ENCODE results near the gene EVPL. TPM values are rescaled to one million over a fixed set of nuclear protein-coding genes. Genes with fewer than 3 reads are reported as not detected.

The EVPL gene
- total and polyA plus RNA-seq, 2 of the 13 experiments (the other 11 are each of a cell fraction or from before 2014, with no cell fraction given), result 2.1 to 8.2 TPM

DNA sequence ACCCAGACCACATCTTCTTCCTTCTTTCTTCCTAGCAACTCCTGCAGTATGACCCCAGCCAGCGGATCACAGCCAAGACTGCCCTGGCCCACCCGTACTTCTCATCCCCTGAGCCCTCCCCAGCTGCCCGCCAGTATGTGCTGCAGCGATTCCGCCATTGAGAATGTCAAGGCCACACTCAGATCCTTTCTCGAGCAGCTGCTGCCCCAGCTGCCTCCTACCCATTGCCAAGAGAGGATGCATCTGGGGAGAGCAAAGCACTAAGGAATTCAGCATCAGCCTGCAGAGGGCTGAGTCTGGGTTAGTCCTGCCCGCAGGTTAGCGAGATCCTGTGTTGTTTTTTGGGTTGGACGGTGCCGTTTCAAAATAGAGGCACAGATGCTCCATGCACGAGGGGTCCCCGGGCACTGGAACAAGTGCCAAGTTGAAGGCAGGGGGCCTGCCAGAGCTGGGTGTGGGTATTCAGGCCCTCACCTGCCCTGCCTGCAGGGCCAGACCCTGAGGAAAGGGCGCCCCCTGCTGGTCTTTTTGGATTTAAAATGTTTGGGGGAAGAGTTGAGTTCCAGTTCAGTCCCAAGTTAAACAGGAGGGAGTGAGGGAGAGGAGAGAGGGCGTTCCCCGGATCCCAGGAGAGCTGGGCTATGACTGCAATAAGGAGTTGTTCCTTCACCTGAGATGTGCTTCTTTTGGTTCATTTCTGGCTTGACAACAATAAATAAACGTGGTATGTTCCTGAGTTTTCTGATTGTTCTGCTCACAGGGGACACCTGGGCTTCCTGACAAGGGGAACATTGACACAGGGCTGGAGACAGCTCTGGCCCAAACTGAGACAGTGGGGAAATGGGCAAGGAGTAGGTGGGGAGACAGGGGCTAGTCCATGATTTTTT, 21.6 kb downstream of the EVPL start (continued):
- TF ChIP-seq BRD4 (CRISPR knock-in tag; IDR thresholded peaks at IDR 0.05) (peak; percentile 19; the same call in 1 of the 2 replicates), KMT2B (CRISPR knock-in tag; IDR thresholded peaks at IDR 0.05) (no peak), SPEN (CRISPR knock-in tag; IDR thresholded peaks at IDR 0.05; ENCODE audit: low read depth) (no peak), SMC3 (IDR thresholded peaks at IDR 0.05; ENCODE audit: low read length) (peak; percentile 84), NFKB2 (CRISPR knock-in tag; IDR thresholded peaks at IDR 0.05; ENCODE audit: borderline replicate concordance) (peak; percentile 63; the same call in 1 of the 2 replicates), NFKBIZ (CRISPR knock-in tag; IDR thresholded peaks at IDR 0.05) (no peak), SALL1 (CRISPR knock-in tag; IDR thresholded peaks at IDR 0.05) (peak; percentile 70), XRCC5 (optimal IDR thresholded peaks at IDR 0.05; ENCODE audit: low read length) (peak; percentile 85), PHF8 (CRISPR knock-in tag; IDR thresholded peaks at IDR 0.05) (no peak), DR1 (CRISPR knock-in tag; IDR thresholded peaks at IDR 0.05) (no peak), POGZ (CRISPR knock-in tag; IDR thresholded peaks at IDR 0.05) (no peak), ZBTB38 (CRISPR knock-in tag; IDR thresholded peaks at IDR 0.05) (peak; percentile 74; the same call in 1 of the 2 replicates)
- TF ChIP-seq, protein P1, sequence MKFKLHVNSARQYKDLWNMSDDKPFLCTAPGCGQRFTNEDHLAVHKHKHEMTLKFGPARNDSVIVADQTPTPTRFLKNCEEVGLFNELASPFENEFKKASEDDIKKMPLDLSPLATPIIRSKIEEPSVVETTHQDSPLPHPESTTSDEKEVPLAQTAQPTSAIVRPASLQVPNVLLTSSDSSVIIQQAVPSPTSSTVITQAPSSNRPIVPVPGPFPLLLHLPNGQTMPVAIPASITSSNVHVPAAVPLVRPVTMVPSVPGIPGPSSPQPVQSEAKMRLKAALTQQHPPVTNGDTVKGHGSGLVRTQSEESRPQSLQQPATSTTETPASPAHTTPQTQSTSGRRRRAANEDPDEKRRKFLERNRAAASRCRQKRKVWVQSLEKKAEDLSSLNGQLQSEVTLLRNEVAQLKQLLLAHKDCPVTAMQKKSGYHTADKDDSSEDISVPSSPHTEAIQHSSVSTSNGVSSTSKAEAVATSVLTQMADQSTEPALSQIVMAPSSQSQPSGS (CRISPR knock-in tag; IDR thresholded peaks at IDR 0.05), result 0 out of 2 replicates have a peak, but pooled peaks have one; percentile 57
- TF ChIP-seq, protein P2, sequence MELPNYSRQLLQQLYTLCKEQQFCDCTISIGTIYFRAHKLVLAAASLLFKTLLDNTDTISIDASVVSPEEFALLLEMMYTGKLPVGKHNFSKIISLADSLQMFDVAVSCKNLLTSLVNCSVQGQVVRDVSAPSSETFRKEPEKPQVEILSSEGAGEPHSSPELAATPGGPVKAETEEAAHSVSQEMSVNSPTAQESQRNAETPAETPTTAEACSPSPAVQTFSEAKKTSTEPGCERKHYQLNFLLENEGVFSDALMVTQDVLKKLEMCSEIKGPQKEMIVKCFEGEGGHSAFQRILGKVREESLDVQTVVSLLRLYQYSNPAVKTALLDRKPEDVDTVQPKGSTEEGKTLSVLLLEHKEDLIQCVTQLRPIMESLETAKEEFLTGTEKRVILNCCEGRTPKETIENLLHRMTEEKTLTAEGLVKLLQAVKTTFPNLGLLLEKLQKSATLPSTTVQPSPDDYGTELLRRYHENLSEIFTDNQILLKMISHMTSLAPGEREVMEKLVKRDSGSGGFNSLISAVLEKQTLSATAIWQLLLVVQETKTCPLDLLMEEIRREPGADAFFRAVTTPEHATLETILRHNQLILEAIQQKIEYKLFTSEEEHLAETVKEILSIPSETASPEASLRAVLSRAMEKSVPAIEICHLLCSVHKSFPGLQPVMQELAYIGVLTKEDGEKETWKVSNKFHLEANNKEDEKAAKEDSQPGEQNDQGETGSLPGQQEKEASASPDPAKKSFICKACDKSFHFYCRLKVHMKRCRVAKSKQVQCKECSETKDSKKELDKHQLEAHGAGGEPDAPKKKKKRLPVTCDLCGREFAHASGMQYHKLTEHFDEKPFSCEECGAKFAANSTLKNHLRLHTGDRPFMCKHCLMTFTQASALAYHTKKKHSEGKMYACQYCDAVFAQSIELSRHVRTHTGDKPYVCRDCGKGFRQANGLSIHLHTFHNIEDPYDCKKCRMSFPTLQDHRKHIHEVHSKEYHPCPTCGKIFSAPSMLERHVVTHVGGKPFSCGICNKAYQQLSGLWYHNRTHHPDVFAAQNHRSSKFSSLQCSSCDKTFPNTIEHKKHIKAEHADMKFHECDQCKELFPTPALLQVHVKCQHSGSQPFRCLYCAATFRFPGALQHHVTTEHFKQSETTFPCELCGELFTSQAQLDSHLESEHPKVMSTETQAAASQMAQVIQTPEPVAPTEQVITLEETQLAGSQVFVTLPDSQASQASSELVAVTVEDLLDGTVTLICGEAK (IDR thresholded peaks at IDR 0.05), result no peak
- TF ChIP-seq, protein P2 (CRISPR knock-in tag; IDR thresholded peaks at IDR 0.05), result no peak
- TF ChIP-seq, protein P3, sequence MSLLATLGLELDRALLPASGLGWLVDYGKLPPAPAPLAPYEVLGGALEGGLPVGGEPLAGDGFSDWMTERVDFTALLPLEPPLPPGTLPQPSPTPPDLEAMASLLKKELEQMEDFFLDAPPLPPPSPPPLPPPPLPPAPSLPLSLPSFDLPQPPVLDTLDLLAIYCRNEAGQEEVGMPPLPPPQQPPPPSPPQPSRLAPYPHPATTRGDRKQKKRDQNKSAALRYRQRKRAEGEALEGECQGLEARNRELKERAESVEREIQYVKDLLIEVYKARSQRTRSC (CRISPR knock-in tag; IDR thresholded peaks at IDR 0.05; ENCODE audit: low read depth), result no peak
- TF ChIP-seq, protein P4, sequence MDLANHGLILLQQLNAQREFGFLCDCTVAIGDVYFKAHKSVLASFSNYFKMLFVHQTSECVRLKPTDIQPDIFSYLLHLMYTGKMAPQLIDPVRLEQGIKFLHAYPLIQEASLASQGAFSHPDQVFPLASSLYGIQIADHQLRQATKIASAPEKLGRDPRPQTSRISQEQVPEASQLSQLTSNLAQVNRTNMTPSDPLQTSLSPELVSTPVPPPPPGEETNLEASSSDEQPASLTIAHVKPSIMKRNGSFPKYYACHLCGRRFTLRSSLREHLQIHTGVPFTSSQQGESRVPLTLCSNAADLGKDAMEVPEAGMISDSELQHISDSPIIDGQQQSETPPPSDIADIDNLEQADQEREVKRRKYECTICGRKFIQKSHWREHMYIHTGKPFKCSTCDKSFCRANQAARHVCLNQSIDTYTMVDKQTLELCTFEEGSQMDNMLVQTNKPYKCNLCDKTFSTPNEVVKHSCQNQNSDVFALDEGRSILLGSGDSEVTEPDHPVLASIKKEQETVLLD (CRISPR knock-in tag; IDR thresholded peaks at IDR 0.05; ENCODE audit: low read depth), result no peak

Measured in HepG2 (cell line).